Left ventricle myocardium inferior (tissue), 1 donor: ENCODE data around the gene CPEB4. TPM values are rescaled to one million over a fixed set of nuclear protein-coding genes. Genes with fewer than 3 reads are reported as not detected.

Experiments used
- DNase-seq: peaks from one replicate; pipeline ENCODE4 v3.0.0-alpha.2; 2020
- H3K27ac ChIP-seq: fragments of 200-600 bp; replicated peaks from 2 replicates; pipeline ENCODE4 v1.8.0; 2021
- H3K27me3 ChIP-seq: fragments of 200-600 bp; 2 replicates; pipeline ENCODE4 v1.8.0; 2021; ENCODE audit warnings: low read depth
- H3K36me3 ChIP-seq: fragments of 200-600 bp; 2 replicates; pipeline ENCODE4 v1.8.0; 2021
- H3K4me1 ChIP-seq: fragments of 200-600 bp; 2 replicates; pipeline ENCODE4 v1.8.0; 2021
- H3K4me3 ChIP-seq: fragments of 200-600 bp; 2 replicates; pipeline ENCODE4 v1.8.0; 2021; ENCODE audit warnings: mild to moderate bottlenecking, moderate library complexity
- H3K9me3 ChIP-seq: fragments of 200-600 bp; replicated peaks from 2 replicates; pipeline ENCODE4 v1.8.0; 2021
- intact Hi-C: fragments of 100-400 bp; cut with micrococcal nuclease; formaldehyde crosslinking; loops from one replicate; pipeline ENCODE4 v1.11.0; 2022
- total RNA-seq: library from RNA; stranded (reverse); fragmentation: NEBNext Ultra II Directional; extraction: Animal tissue kit (Norgen Biotek cat#: 25700); gene quantifications from one replicate; pipeline ENCODE4 v1.2.1, GENCODE V29; 2021
- TF ChIP-seq, protein P1 (sequence below): fragments of 200-600 bp; IDR thresholded peaks from 2 replicates; pipeline ENCODE4 v1.8.0; 2021; ENCODE audit warnings: antibody characterized with exemption, mild to moderate bottlenecking, borderline replicate concordance
- donor health status: DM: no; HTN: yes; CAD: no; lungs with severe emphysema.

CPEB4 gene
- total RNA-seq, 1 donor from 2014 or later = 136 TPM

- Histone ChIP-seq H3K27ac (peak overlapping the region; percentile 87), H3K36me3 (peaks cover 26% of the 10 kb centered on the region), H3K27me3 (no peaks in the 10 kb centered on the region), H3K9me3 (no peaks in the 10 kb centered on the region), H3K4me3 (peak overlapping the region; percentile 61), H3K4me1 (peaks cover 98% of the 10 kb centered on the region)
- TF ChIP-seq, protein P1, sequence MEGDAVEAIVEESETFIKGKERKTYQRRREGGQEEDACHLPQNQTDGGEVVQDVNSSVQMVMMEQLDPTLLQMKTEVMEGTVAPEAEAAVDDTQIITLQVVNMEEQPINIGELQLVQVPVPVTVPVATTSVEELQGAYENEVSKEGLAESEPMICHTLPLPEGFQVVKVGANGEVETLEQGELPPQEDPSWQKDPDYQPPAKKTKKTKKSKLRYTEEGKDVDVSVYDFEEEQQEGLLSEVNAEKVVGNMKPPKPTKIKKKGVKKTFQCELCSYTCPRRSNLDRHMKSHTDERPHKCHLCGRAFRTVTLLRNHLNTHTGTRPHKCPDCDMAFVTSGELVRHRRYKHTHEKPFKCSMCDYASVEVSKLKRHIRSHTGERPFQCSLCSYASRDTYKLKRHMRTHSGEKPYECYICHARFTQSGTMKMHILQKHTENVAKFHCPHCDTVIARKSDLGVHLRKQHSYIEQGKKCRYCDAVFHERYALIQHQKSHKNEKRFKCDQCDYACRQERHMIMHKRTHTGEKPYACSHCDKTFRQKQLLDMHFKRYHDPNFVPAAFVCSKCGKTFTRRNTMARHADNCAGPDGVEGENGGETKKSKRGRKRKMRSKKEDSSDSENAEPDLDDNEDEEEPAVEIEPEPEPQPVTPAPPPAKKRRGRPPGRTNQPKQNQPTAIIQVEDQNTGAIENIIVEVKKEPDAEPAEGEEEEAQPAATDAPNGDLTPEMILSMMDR = no peak
- DNase-seq = no peak
- intact Hi-C loops = no loop called here
Measured at GRCh38 chr5:173913686-173914321, 25.7 kb downstream of the CPEB4 start.

GRCh38 chr5:173915310-173916014, 27.3 kb downstream of the CPEB4 start:
- no peak for DNase-seq
- peak overlapping the region; percentile 87 for H3K27ac ChIP-seq
- intact Hi-C loops = no loop called here
- no peaks in the 10 kb centered on the region for H3K9me3 ChIP-seq
- H3K4me3 ChIP-seq = peak overlapping the region; percentile 61
- peaks cover 21% of the 10 kb centered on the region for H3K36me3 ChIP-seq
- TF ChIP-seq, protein P1 = no peak
- no peaks in the 10 kb centered on the region for H3K27me3 ChIP-seq
- peaks cover 98% of the 10 kb centered on the region for H3K4me1 ChIP-seq

DNA sequence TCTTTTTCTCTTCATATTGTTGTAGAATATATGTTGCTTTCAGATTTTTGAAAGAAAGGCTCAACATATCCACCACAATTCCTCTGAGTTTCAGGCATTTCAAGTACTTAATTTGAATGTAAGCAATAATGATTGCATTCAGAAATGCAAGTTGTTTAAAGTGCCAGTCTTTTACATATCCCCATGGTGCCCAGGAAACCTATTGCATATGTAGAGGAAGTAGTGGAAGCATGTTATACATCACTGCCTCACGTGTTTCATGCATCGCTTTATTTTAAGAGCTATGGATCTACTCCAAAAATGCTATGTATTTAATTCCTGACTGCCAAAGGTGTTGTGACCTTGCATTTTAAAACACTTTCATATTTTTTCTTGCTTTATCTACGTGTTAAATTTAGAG, 28.1 kb downstream of the CPEB4 start:
- Histone ChIP-seq H3K27ac (peak overlapping the region; percentile 87), H3K9me3 (no peaks in the 10 kb centered on the region), H3K4me1 (peaks cover 99% of the 10 kb centered on the region), H3K4me3 (peak overlapping the region; percentile 61), H3K36me3 (peaks cover 13% of the 10 kb centered on the region), H3K27me3 (no peaks in the 10 kb centered on the region)
- TF ChIP-seq, protein P1 = no peak
- intact Hi-C loops = no loop called here
- no peak for DNase-seq

GRCh38 chr5:173917788-173918786, 29.9 kb downstream of the CPEB4 start:
- TF ChIP-seq, protein P1 = no peak
- intact Hi-C loops = no loop called here
- Histone ChIP-seq H3K27ac (peak overlapping the region; percentile 87), H3K4me1 (peaks cover 99% of the 10 kb centered on the region), H3K36me3 (no peaks in the 10 kb centered on the region), H3K9me3 (no peaks in the 10 kb centered on the region), H3K4me3 (peak overlapping the region; percentile 61), H3K27me3 (no peaks in the 10 kb centered on the region)
- no peak for DNase-seq

- Histone ChIP-seq H3K27ac (peak overlapping the region; percentile 87), H3K27me3 (no peaks in the 10 kb centered on the region), H3K36me3 (no peaks in the 10 kb centered on the region), H3K4me1 (peaks cover 99% of the 10 kb centered on the region), H3K4me3 (peak overlapping the region; percentile 61), H3K9me3 (no peaks in the 10 kb centered on the region)
- no peak for DNase-seq
- TF ChIP-seq, protein P1 = no peak
- intact Hi-C loops = no loop called here
Measured at GRCh38 chr5:173919443-173919842, 31.3 kb downstream of the CPEB4 start.
